Endothelial cell of hepatic sinusoid (primary cell): ENCODE measurements around the gene SUPT5H.
"Not testable (repeated sequence)": the region's sequence is repeated elsewhere in the genome, so short reads cannot be mapped to it uniquely, and the experiment has no call there.

Experiments used
- in situ Hi-C: cut with HindIII; loops from 2 replicates; pipeline ENCODE4 v1.10.0; 2017; ENCODE audit warnings: low sequenced_read_pairs

SUPT5H gene

DNA sequence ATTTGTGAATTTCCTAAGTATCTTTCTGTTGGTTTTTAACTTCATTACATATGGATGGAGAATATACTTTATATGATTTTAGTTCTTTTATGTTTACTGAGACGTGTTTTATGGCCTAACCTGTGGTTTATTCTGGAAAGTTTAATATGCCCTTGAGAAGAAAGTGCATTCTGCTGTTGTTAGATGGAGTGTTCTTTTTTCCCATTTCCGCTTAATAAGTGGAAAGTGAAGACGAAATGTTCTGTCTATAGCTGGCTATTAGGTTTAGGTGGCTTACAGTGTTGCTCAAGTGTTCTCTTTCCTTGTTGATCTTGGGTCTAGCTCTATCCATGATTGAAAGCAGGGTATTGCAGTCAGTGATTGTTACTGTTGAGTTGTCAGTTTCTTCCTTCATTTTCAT is 18.0 kb downstream of the SUPT5H start:
- in situ Hi-C loops: no loop called here

DNA sequence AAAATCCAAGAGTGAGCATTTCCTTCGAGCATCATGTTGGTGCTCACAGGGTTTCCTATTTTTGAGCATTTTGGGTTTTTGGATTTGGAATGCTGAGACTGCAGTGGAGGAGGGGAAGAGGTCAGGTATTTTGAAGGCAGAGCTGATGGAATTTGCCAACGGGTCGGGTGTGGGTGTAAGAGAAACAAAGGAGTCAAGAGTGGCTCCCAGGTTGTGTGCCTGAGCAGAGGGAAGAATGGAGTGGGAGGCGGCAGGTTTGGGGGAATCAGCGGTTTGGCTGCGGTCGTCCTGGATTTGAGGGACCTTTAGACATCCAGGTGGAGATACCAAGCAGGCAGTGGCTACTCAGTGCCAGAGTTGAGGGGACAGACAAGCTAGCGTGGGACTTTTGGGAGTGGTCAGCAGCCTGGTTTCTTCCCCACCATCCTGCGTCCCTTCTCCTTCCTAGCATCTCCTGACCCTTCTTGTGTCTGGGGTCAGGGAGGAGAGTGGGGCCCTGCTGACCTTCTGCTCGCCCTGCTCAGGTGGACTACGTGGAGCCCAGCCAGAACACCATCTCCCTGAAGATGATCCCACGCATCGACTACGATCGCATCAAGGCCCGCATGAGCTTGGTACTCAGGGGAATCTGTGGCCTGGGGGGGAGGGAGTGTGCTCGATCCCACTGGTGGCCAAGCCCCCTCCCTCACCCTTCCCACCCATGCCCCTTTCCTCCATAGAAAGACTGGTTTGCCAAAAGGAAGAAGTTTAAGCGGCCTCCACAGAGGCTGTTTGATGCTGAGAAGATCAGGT is 20.8 kb downstream of the SUPT5H start:
- in situ Hi-C loops: no loop called here

DNA sequence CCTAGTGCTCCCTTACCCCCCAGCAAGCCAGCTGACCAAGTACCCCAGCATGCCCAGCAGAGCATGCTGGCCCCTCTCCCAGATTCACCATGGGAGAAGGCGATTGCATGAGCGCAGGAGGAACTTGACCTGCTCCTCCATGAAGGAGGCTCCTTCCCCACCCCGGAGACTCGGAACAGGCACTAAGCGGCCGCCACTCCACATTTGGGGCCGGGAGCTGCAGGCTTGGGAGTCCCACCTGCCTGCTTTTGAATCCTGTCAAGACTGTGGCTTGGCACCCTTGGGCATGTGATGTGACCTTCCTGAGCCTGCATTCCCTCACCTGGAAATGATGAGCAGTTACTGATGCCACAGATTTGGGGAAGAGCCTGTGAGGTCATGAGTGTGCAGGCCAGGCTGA is 22.6 kb downstream of the SUPT5H start:
- in situ Hi-C loops: no loop called here

DNA sequence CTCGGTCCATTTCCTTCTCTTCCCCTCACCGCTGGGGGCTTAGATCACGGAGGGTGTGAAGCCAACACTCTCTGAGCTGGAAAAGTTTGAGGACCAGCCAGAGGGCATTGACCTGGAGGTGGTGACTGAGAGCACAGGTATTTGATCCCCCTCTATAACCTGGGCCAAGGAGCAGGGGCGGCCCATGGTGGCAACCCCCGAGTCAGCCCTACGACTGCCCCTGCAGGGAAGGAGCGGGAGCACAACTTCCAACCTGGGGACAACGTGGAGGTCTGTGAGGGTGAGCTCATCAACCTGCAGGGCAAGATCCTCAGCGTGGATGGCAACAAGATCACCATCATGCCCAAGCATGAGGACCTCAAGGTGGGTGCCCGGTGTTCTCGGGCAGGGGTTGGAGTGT is 23.7 kb downstream of the SUPT5H start:
- in situ Hi-C loops: no loop called here

DNA sequence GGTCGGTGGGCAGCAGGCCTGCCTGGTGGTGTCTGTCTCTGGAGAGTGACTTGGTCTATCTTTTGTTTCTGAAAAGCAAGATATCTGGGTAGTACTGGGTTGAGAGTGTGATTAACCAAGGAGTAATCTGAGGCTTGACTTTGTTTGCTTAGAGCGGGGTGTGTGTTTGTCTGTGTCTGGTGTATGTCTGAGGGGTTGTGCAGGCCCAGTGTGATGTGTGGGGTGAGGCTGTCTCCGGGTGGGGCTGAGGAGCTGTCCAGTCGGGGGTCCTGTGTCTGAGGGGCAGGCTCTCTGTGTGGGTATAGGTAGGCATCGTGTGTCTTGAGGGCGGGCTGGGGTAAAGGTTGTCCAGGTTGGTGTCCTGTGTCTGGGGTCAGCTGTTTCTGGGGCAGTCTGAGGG is 24.2 kb downstream of the SUPT5H start:
- in situ Hi-C loops: no loop called here

DNA sequence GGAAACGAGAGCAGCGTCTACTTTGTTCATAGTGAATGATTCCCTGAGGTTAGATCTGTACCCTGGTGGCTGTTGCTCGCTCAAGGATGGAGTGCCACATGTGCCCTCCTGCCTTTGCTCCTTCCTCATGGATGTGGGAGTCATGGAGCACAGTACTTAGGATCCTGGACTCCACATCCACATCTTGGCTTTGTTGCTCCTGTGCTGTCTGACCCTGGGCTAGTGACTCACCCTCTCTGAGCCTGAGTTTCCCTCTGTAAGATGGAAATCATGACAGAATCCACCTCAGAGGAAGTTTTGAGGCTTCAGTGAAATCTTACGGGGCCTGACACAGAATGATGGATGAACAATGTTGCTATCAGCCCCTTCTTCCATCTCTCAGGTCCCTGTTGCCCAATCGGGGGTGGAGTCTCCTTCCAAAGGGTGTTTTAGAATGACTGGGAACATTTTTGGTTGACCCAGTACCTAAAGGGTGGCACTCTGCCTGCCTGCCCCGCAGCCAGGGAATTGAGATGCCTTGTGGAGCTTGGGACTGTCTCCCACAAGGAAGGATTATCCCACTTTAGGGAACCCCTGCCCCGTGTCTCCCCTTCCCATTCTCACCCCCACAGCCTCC is 25.4 kb downstream of the SUPT5H start:
- in situ Hi-C loops: no loop called here

DNA sequence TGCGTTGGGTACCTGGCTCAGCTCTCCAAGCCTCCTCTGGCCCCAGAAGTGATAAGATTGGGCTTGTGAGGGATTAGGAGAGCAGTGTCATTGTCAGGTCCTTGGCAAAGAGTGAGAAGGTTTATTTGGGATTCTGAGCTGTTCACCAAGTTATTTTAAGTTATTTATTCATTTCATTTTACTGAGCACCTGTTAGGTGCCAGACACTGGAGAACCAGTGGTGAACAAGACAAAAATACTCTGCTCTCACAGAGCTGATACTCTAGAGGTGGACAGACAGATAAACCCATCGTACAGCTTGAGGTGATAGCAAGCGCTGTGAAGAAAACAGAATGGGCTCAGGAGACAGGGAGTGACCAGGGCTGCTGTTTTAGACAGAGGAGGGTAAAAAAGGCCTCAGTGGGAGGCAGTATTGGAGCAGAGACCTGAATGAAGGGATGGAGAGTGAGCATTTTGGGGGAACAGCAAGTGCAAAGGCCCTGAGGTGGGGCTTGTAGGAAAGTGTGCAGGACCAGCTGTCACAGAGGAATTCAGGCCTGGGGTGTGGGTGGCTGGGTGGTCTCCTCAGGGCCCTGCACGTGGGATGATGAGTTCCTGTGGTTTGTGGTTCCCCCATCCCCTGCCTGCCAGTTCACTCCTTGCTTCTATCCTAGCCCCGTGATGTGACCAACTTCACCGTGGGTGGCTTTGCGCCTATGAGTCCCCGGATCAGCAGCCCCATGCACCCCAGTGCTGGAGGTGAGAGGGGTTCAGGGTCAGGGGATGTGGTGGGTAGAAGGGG is 26.6 kb downstream of the SUPT5H start:
- in situ Hi-C loops: no loop called here

DNA sequence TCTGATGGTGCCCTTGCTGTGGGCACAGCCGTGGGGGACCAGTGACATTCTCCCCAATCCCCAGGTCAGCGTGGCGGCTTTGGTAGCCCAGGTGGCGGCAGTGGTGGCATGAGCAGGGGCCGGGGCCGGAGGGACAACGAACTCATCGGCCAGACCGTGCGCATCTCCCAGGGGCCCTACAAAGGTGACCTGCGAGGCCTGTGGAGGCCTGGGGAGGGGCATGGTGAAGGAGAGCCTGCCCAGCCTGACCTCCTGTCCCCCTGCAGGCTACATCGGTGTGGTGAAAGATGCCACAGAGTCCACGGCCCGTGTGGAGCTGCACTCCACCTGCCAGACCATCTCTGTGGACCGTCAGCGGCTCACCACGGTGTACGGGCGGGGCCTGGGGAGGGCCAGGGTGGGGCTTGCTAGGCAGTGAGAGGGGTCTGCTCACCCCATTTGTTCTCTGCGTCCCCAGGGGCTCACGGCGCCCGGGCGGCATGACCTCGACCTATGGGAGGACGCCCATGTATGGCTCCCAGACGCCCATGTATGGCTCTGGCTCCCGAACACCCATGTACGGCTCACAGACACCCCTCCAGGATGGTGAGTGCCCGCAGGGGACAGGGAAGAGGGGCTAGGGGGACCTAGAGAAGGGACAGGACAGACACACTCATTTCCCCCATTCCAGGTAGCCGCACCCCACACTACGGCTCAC is 27.5 kb downstream of the SUPT5H start:
- in situ Hi-C loops: no loop called here

DNA sequence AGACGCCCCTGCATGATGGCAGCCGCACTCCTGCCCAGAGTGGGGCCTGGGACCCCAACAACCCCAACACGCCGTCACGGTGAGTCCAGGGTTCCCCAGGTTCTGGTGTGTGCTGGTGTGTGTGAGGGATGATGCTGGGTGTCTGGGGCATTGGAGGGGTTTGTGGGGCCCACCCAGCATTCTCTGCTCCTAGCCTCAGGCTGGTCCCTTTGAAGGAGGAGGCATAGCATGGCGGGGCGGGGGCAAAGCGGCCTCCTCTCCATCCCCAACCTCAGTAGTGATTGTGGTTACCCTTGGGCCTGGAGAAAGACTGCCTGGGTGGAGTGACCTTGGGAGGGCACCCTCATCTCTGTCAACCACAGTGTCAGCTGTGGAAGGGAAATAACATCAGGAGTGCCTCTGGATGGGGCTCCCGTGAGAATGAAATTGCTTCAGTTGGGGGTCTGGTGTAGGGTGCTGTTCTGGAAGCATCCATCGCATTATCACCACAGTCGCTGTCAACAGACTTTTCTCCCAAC is 28.1 kb downstream of the SUPT5H start:
- in situ Hi-C loops: no loop called here

DNA sequence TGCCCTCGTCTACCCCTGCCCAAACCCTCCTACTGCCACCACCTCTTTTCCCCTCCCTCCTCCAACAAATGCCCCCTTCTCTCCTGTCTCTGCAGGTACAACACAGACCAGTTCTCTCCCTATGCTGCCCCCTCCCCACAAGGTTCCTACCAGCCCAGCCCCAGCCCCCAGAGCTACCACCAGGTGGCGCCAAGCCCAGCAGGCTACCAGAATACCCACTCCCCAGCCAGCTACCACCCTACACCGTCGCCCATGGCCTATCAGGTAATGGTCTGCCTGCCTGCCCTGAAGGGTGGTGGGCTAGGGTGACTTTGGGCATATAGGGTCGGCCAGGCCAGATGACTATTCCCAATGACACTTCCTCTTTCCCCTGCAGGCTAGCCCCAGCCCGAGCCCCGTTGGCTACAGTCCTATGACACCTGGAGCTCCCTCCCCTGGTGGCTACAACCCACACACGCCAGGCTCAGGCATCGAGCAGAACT is 28.8 kb downstream of the SUPT5H start:
- in situ Hi-C loops: no loop called here

DNA sequence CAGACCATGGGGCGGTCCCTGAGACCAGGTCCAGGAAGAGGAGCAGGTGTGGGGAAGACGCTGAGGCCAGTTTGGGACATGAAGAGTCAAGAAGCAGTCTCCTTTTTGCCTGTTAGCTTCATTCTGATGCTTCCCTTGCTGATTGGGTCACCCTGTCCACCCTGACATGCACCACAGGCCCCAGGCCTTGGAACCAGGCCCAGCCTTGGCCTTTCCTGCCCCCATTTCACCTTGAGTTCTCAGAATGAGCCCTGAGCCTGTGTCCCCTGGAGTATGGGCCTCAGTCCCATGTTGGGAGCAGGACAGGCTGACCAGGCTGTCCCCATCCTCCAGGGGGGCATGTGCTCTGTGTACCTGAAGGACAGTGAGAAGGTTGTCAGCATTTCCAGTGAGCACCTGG is 30.4 kb downstream of the SUPT5H start:
- in situ Hi-C loops: no loop called here

DNA sequence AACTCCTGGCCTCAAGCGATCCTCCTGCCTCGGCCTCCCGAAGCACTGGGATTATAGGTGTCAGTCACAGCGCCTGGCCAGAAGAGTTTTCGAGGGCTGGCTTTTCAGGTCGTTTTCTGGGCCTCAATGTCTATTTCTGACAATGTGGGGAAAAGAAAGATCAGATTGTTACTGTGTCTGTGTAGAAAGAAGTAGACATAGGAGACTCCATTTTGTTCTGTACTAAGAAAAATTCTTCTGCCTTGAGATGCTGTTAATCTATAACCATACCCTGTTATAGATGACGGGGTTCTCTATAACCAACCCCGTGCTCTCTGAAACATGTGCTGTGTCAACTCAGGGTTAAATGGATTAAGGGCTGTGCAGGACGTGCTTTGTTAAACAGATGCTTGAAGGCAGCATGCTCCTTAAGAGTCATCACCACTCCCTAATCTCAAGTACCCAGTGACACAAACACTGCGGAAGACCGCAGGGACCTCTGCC is 34.0 kb downstream of the SUPT5H start:
- in situ Hi-C loops: not testable (repeated sequence)

DNA sequence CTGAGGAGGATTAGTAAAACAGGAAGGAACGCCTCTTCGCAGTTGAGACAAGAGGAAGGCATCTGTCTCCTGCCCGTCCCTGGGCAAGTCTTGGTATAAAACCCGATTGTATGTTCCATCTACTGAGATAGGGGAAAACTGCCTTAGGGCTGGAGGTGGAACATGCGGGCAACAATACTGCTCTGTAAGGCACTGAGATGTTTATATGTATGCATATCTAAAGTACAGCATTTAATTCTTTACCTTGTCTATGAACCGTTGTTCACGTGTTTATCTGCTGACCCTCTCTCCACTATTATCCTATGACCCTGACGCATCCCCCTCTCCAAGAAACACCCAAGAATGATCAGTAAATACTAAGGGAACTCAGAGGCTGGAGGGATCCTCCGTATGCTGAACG is 34.5 kb downstream of the SUPT5H start:
- in situ Hi-C loops: no loop called here

DNA sequence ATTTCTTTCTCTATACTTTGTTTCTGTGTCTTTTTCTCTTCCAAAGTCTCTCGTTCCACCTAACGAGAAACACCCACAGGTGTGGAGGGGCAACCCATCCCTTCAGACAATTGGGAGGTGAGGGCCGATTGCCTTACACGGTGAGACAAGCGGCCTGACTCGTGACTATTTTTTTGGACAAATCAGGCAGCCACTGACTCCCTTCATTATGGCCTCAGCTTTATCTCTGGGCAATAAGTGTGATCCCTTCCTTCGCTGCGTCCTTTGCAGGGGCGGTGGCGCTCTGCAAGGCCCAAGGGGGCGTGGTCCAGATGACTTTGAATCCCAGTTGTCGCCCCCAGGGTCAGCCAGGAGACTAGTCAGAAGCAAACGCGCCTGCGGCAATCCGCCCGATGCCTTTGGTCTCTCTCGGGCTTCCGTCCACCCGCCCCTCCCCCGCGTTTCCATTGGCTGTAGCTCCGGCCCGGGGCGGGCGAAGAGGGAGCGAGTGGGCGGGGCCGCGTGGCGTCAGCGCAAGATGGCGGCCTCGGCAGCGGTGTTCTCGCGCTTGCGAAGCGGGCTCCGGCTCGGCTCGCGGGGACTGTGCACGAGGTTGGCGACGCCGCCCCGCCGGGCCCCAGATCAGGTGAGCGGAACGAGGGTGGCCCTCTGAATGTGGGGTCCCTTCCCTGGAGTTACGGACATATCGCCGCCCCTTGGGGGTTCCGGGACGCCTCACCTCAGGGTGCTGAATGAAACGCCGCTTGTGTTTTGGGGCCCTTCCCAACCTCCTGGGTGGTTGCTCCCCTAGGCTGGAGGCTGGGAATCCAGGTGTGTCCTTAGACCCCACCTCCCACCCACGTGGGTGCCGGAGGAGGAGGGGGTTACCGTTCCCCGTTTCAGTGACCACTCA is 35.2 kb downstream of the SUPT5H start, which contains the start of gene TIMM50:
TSS of gene TIMM50 (plus strand) at position 502 of the 892 bp plus-strand sequence. CDS start at position 518, 16 bp downstream.
- in situ Hi-C loops: no loop called here

DNA sequence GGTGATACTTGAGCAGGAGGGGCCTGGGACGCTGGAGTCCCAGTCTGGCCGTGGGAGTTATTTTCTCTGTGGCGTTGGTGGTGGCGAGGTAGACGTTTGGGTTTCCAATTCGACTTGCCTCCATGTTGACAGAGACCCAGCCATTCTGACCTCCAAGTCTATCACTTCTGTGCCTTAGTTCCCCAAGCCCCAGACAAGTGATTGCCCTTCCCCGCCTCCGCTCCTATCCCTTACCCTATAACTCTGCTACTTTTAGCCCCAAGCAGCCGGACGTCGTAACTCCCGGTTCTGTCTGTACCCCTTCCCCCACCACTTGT is 35.8 kb downstream of the SUPT5H start:
- in situ Hi-C loops: no loop called here

DNA sequence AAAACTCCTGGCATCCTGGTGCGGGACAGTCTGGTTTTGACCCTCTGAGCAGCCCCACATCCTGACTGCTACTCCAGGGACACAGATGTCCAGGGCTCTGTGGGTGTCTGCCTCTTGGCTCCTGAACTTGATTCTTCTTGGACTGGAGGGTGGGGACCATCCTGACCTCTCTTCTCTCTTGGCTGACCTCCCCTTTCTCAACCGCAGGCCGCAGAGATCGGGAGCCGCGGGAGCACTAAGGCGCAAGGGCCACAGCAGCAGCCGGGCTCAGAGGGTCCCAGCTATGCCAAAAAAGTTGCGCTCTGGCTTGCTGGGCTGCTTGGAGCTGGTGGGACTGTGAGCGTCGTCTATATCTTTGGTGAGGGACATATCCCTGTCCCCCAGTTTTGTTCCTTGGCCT is 36.3 kb downstream of the SUPT5H start:
- in situ Hi-C loops: no loop called here

DNA sequence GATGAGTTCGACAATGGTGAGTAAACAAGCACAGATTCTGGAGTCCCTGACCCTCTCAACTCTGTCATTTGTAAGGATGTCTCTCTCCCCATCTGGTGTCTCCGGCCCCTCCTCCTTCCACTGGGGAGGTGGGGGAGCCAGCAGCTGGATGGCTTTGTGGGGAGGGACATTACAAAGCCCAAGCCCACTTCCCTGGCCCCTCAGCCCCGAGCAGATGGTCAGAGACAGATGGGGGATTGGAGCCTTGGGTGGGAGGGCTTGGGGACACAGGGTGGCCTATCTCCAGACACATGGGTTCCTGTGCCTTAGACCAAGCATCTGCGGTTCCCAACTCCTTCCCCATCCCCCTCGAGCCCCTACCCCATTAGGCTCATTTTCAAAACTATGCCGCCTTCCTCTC is 37.8 kb downstream of the SUPT5H start:
- in situ Hi-C loops: no loop called here

DNA sequence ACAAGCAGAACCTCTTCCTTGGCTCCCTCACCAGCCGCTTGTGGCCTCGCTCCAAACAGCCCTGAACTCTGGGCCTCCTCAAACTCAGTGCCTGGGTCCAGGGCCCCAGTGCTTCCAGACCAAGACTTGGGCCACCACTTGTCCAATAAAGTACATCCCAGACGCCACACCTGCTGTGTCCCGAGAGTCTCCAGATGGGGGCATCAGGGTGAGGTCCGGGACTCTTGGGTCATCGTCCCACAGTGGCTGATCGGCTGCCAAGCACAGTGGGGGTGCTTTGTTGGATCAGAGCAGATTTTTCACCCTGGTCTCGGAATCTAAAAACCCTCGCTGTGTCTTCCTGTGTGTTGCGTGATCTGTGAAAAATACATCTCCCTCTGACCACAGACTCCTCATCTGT is 44.4 kb downstream of the SUPT5H start:
- in situ Hi-C loops: no loop called here

DNA sequence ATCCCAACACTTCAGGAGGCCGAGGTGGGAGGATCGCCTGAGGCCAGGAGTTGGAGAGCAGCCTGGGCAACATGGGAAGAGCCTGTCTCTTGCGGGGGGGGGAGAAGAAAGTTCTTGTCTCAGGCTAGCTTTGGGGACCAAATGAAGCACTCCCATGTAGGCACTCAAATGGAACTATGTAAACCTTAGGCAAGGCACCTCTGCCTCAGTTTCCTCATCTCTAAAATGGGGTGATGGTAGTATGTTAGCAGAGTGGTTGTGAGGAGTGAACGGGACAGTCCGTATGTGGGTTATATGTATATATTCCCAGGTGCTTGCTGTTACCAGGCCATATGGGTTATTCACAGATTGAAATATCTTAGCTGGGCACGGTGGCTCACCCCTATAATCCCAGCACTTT is 46.8 kb downstream of the SUPT5H start:
- in situ Hi-C loops: no loop called here

DNA sequence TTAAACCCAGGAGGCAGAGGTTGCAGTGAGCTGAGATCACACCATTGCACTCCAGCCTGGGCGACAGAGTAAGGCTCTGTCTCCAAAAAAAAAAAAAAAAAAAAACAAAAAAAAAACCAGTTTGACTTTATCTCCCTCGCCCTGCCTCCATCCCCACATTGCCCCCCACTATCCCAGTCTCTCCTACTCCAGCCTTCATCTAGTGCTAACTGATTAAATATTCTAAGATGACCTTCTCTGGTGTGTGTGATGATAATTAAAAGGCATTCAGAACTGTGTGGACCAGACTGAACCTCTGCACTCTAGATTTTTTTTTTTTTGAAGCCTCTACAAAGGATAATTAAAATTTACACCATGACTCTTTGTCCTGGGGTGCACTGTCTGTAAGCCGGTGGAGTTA is 47.4 kb downstream of the SUPT5H start:
- in situ Hi-C loops: no loop called here
